PC-9 (cell line): Measurements from ENCODE around the gene CPEB1.
A peak's percentile ranks its signal among the peaks of the same experiment; 100 is the strongest.
"Not testable (repeated sequence)": the region's sequence is repeated elsewhere in the genome, so short reads cannot be mapped to it uniquely, and the experiment has no call there.

Experiments used
- EZH2 ChIP-seq: fragments of 200-600 bp; sonication (generic); IDR thresholded peaks from 2 replicates; pipeline ENCODE4 v1.8.0; 2017; ENCODE audit warnings: antibody characterized with exemption, low read depth
- TF ChIP-seq, protein P1 (sequence below): fragments of 200-600 bp; sonication (generic); conservative IDR thresholded peaks from 2 replicates; pipeline ENCODE4 v1.6.1; 2017; ENCODE audit warnings: mixed run types, antibody characterized with exemption, mild to moderate bottlenecking, moderate library complexity

DNA sequence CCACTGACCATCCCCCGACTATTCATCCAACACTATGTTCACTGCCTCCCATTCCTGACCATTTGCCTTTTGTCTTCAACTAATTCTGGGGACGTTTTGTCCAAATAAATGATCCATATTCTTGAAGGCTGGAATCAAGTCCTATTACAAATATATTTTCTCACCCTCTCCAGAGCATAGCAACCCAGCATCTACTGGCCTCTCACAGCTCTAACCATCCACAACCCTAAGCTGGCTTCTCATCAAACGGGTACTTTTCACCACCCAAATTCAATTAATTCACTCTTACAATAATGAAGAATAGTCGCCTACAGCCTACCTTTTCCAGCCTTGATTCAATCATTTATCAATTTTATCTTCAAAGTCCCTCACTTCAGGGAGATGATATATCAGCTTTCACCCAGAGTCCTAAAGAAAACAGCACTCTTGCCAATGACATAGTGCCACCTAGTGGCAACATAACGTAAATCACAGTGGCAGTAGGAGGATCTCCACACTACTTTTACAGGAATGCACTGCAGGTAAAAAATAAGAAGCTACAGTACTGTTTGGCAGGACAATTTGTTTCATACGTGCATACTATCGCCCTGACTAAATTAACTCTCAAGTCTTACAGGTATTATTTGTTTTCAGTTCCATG is 144.3 kb downstream of the CPEB1 start:
- TF ChIP-seq, protein P1, sequence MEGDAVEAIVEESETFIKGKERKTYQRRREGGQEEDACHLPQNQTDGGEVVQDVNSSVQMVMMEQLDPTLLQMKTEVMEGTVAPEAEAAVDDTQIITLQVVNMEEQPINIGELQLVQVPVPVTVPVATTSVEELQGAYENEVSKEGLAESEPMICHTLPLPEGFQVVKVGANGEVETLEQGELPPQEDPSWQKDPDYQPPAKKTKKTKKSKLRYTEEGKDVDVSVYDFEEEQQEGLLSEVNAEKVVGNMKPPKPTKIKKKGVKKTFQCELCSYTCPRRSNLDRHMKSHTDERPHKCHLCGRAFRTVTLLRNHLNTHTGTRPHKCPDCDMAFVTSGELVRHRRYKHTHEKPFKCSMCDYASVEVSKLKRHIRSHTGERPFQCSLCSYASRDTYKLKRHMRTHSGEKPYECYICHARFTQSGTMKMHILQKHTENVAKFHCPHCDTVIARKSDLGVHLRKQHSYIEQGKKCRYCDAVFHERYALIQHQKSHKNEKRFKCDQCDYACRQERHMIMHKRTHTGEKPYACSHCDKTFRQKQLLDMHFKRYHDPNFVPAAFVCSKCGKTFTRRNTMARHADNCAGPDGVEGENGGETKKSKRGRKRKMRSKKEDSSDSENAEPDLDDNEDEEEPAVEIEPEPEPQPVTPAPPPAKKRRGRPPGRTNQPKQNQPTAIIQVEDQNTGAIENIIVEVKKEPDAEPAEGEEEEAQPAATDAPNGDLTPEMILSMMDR = peak; percentile 44
- TF ChIP-seq EZH2 = not testable (repeated sequence)
